Urothelium cell line (cell line): ENCODE measurements around the gene JMJD1C.
"Not testable (repeated sequence)": the region's sequence is repeated elsewhere in the genome, so short reads cannot be mapped to it uniquely, and the experiment has no call there.

Experiments
- DNase-seq: peaks from one replicate; pipeline ENCODE4 v3.0.0; 2011; ENCODE audit warnings: low spot score, mixed read lengths
- FAIRE-seq: peaks from 2 replicates; lab custom pipeline; 2011; peaks lifted over from hg19 to GRCh38; lab: Jason Lieb, UNC

The JMJD1C gene

DNA sequence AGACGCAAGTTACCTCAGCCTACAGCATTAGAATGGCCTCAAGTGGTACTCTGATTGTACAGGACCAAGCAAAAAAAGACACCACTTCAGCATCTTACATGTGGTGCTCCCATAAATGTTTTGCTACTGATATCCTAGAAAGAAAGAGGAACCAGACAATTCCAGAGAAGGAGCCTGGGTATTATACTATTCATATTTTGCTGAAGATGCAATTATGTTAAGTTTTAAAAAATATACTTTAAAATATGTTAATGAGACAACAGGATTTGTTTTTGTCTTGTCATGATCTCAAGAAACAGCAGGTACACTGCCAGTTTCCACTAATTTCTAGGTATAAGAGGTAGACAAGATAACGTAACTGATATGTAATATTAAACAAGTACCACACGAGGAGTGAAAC lies 92.6 kb downstream of the JMJD1C start:
- DNase-seq (no peak), FAIRE-seq (no peak)

GRCh38 chr10:63369711-63370110 lies 96.1 kb downstream of the JMJD1C start:
- DNase-seq (no peak), FAIRE-seq (no peak)

- no peak for FAIRE-seq
- DNase-seq: no peak
These were observed 97.4 kb downstream of the JMJD1C start for GRCh38 chr10:63368365-63368764.

- FAIRE-seq (no peak), DNase-seq (no peak)
These were observed 98.8 kb downstream of the JMJD1C start for GRCh38 chr10:63366933-63367332.

GRCh38 chr10:63365976-63366765 lies 99.6 kb downstream of the JMJD1C start:
- DNase-seq (no peak), FAIRE-seq (no peak)

DNA sequence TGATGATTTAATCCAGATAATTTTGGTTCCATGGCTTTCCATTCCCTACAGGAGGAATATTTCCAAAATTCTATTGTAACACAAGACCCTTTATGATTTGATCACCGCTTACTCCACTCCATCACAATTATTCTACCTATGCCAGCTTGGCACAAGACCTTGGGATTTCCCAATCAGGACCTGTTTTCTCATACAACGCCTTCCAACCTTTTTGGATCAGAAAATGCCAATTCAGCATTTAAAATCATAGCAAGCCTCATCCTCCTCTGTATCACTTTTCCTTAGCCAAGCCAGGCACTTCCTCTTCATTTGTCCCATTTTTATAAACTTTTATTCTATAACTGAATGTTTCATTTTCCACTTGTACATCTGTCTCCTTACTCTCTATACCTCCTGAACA lies 100.9 kb downstream of the JMJD1C start:
- no peak for FAIRE-seq
- DNase-seq: no peak

- FAIRE-seq (no peak), DNase-seq (no peak)
These were observed 101.8 kb downstream of the JMJD1C start for GRCh38 chr10:63363951-63364350.

- DNase-seq (no peak), FAIRE-seq (no peak)
These were observed 110.1 kb downstream of the JMJD1C start for GRCh38 chr10:63355682-63356081.

- no peak for FAIRE-seq
- no peak for DNase-seq
These were observed 112.8 kb downstream of the JMJD1C start for GRCh38 chr10:63352976-63353375.

GRCh38 chr10:63348245-63348850 lies 117.4 kb downstream of the JMJD1C start:
- DNase-seq (no peak), FAIRE-seq (no peak)

GRCh38 chr10:63346015-63346441 lies 119.7 kb downstream of the JMJD1C start:
- FAIRE-seq: no peak
- DNase-seq: no peak

- DNase-seq (no peak), FAIRE-seq (no peak)
These were observed 121.5 kb downstream of the JMJD1C start for GRCh38 chr10:63344269-63344668.

DNA sequence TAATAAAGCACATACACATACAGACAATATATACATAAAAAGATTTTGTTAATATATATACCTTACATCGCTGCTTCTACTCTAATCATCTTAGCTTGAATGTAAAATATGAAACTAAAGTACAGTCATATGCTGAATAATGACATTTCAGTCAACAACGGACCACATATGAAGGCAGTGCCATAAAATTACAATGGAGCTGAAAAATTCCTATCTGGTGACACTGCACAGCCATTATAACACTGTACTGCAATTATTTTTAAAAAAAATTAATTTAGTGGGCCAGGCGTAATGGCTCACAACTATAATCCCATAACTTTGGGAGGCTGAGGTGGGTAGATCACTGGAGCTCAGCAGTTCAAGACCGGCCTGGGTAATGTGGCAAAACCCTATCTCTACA lies 122.3 kb downstream of the JMJD1C start:
- FAIRE-seq: no peak
- no peak for DNase-seq

DNA sequence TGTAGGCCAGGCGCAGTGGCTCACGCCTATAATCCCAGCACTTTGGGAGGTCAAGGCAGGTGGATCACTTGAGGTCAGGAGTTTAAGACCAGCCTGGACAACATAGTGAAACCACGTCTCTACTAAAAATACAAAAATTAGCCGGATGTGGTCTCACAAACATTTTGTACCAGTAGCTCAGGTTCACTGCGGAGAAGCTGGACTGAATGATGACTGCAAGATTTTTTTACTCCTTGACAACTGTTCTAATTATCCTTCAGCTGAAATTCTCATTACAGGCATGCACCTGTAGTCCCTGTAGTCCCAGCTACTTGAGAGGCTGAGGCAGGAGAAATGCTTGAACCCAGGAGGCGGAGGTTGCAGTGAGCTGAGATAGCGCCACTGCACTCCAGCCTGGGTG lies 126.1 kb downstream of the JMJD1C start:
- DNase-seq, FAIRE-seq: not testable (repeated sequence)

- DNase-seq (no peak), FAIRE-seq (no peak)
These were observed 128.1 kb downstream of the JMJD1C start for GRCh38 chr10:63337455-63338251.

DNA sequence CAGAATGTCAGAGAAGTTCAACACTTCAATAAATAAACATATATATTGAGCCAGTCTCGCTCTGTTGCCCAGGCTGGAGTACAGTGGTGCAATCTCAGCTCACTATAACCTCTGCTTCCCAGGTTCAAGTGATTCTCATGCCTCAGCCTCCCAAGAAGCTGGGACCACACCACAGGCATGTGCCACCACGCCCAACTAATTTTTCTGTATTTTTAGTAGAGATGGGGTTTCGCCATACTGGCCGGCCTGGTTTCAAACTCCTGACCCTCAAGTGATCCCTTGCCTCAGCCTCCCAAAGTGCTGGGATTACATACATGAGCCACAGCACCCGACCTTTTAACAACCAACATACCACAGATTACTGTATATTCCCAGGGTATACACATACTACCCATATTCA lies 134.2 kb downstream of the JMJD1C start:
- DNase-seq: no peak
- no peak for FAIRE-seq

- FAIRE-seq: no peak
- no peak for DNase-seq
These were observed 141.3 kb downstream of the JMJD1C start for GRCh38 chr10:63324495-63324854.

DNA sequence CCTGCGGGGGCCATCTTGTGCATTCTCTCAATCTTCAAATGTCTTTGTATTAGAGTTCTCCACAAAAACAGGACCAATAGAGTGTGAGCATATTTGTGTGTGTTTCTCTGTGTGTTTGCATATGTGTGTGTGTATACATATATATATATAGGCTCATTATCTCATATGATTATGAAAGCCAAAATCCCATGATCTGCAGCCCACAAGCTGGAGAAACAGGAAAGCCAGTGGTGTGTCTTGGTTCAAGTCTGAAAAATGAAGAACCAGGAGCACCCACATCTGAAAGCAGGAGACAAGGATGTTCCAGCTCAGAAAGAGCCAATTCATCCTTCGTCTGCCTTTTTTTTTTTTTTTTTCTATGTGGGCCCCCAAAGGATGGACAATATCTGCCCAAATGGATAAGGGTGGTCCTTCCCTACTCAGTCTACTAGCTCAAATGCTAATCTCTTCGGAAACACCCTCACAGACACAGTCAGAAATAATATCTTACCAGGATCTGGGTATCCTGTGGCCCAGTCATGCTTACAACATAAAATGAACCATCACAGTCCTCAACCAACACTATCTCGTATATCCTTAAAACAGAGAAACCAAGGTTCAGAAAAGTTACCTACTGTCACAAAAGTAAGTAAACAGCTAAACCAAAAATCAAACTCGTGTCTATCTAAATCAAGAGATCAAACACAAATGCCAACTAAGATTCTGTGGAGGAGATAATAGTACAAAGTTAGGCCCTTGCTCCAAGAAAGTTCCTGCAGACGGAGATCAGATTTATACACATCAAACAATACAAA lies 141.9 kb downstream of the JMJD1C start:
- DNase-seq (no peak), FAIRE-seq (no peak)

GRCh38 chr10:63320683-63321082 lies 145.1 kb downstream of the JMJD1C start:
- FAIRE-seq: no peak

GRCh38 chr10:63319231-63319630 lies 146.5 kb downstream of the JMJD1C start:
- FAIRE-seq (no peak), DNase-seq (no peak)

More at GRCh38 chr10:63320683-63321082, 145.1 kb downstream of the JMJD1C start:
- no peak for DNase-seq

GRCh38 chr10:63318491-63318890 lies 147.3 kb downstream of the JMJD1C start:
- FAIRE-seq (no peak), DNase-seq (no peak)
